ENCODE data around the gene TNPO2. TPM values are rescaled to one million over a fixed set of nuclear protein-coding genes. Genes with fewer than 3 reads are reported as not detected.

TNPO2 gene
- total RNA-seq, 2 donors from 2014 or later, result 106 to 113 TPM

DNA sequence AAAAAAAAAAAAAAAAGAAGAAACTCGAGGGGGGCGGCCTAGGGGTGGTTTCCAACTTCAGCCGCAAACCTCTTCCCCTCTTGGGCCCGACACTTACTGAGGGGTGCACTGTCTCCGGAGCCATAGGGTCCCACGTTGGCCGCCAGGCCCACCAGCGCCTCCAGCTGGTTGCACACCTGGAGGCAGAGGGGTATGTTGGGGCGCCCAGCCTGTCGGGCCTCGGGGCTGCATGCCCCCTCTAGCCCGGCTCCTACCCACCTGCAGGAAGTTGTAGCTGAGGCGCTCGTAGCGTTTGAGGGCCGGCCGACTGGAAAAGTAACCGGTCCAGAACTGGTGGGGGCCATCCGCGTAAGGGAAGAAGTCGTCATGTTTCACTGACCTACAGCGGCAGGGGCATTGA lies 65.8 kb downstream of the TNPO2 start:
- H3K4me1 ChIP-seq (ENCODE audit: control insufficient read depth, insufficient read depth, low read length), result no peaks in the 10 kb centered on the region
- no peak overlapping the region for H3K27ac ChIP-seq (ENCODE audit: low read depth, low read length)
- TF ChIP-seq, protein P1, sequence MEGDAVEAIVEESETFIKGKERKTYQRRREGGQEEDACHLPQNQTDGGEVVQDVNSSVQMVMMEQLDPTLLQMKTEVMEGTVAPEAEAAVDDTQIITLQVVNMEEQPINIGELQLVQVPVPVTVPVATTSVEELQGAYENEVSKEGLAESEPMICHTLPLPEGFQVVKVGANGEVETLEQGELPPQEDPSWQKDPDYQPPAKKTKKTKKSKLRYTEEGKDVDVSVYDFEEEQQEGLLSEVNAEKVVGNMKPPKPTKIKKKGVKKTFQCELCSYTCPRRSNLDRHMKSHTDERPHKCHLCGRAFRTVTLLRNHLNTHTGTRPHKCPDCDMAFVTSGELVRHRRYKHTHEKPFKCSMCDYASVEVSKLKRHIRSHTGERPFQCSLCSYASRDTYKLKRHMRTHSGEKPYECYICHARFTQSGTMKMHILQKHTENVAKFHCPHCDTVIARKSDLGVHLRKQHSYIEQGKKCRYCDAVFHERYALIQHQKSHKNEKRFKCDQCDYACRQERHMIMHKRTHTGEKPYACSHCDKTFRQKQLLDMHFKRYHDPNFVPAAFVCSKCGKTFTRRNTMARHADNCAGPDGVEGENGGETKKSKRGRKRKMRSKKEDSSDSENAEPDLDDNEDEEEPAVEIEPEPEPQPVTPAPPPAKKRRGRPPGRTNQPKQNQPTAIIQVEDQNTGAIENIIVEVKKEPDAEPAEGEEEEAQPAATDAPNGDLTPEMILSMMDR (conservative IDR thresholded peaks at IDR 0.05), result peak; percentile 24
- 99 to 100% methylated on average over 9 to 22 of the region's 22 CpGs for WGBS, 2 experiments (ENCODE audit: insufficient coverage in 1 of 2, insufficient read length in 1 of 2)
- peaks cover 52% of the 10 kb centered on the region for H3K36me3 ChIP-seq (ENCODE audit: control insufficient read depth, insufficient read depth, low read length)
- Mint-ChIP-seq H3K36me3 (ENCODE audit: low read depth) (peaks cover 57% of the 10 kb centered on the region), H3K27me3 (ENCODE audit: insufficient read depth) (no peaks in the 10 kb centered on the region), H3K4me3 (no peak overlapping the region), H3K27ac (no peak overlapping the region), H3K4me1 (no peaks in the 10 kb centered on the region), H3K9me3 (no peaks in the 10 kb centered on the region)
- H3K4me3 ChIP-seq (ENCODE audit: low read length), result no peak overlapping the region
- no peak for DNase-seq
- H3K9me3 ChIP-seq (ENCODE audit: control insufficient read depth, low read length), result no peaks in the 10 kb centered on the region
- no peaks in the 10 kb centered on the region for H3K27me3 ChIP-seq (ENCODE audit: control insufficient read depth, insufficient read depth, low read length, poor library complexity, severe bottlenecking)
- H3K9ac ChIP-seq (ENCODE audit: extremely low read depth, low read length, poor library complexity, severe bottlenecking), result no peak overlapping the region

DNA sequence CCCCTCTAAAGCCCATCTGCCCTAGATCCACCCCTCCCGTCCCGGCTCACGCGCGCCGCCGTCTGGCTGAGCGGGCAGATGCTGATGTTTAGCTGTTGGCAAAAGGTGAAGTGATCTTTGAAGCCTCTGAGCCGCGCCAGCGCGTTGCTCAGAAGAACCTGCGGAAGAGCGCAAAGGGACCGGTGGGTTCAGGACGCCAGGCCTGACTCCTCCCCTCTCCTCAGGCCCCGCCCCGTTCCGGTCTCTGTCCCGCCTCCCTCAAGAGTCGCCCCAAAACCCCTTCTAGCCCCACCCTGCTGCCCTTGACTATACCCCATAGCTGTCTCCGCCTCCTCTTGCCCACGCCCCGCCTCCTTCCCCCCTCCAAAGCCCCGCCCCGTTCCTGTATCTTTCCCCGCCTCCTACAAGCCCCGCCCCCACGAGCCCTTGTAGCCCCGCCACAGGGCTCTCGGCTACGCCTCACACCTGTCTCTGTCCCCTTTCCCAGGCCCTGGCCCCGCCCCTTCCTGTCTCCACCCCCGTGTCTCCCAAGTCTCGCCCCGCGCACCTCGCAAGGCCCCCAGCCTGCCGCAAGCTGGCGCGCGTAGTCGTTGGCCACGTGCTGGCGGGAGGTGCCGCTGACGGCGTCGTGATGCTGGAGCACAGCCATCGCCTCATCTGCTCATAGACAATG lies 66.7 kb downstream of the TNPO2 start:
- Histone ChIP-seq H3K36me3 (ENCODE audit: control insufficient read depth, insufficient read depth, low read length) (peaks cover 47% of the 10 kb centered on the region), H3K9ac (ENCODE audit: extremely low read depth, low read length, poor library complexity, severe bottlenecking) (no peak overlapping the region), H3K27me3 (ENCODE audit: control insufficient read depth, insufficient read depth, low read length, poor library complexity, severe bottlenecking) (no peaks in the 10 kb centered on the region), H3K9me3 (ENCODE audit: control insufficient read depth, low read length) (no peaks in the 10 kb centered on the region), H3K27ac (ENCODE audit: low read depth, low read length) (no peak overlapping the region), H3K4me3 (ENCODE audit: low read length) (no peak overlapping the region), H3K4me1 (ENCODE audit: control insufficient read depth, insufficient read depth, low read length) (no peaks in the 10 kb centered on the region)
- H3K27ac Mint-ChIP-seq, result no peak overlapping the region
- TF ChIP-seq, protein P1 (conservative IDR thresholded peaks at IDR 0.05), result peak; percentile 39
- no peaks in the 10 kb centered on the region for H3K4me1 Mint-ChIP-seq
- H3K9me3 Mint-ChIP-seq, result no peaks in the 10 kb centered on the region
- H3K4me3 Mint-ChIP-seq, result no peak overlapping the region
- peak; percentile 92 for DNase-seq
- 94 to 97% methylated on average over 19 to 47 of the region's 50 CpGs for WGBS, 2 experiments (ENCODE audit: insufficient coverage in 1 of 2, insufficient read length in 1 of 2)
- no peaks in the 10 kb centered on the region for H3K27me3 Mint-ChIP-seq (ENCODE audit: insufficient read depth)
- H3K36me3 Mint-ChIP-seq (ENCODE audit: low read depth), result peaks cover 59% of the 10 kb centered on the region

DNA sequence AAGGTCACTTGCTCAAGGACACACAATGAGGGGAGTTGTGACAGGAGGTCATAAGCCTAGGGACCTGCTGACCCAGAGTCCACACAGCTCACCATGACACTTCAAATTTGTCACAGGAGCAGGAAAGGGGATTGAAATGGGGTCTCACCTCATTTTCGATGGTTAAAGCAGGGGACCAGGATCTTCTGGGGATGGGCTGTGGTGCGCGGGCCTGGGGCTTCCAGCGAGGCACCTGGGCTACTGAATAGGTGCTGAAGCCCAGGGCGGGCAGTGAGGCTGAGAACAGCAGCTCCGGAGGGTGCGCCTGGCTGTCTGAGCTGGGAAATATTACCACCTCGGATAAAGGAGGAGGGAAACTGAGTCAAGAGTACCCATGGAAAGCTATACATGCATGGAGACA lies 68.2 kb downstream of the TNPO2 start:
- Mint-ChIP-seq H3K9me3 (peaks cover 1% of the 10 kb centered on the region), H3K27me3 (ENCODE audit: insufficient read depth) (no peaks in the 10 kb centered on the region), H3K36me3 (ENCODE audit: low read depth) (peaks cover 65% of the 10 kb centered on the region), H3K4me3 (no peak overlapping the region), H3K27ac (no peak overlapping the region), H3K4me1 (no peaks in the 10 kb centered on the region)
- Histone ChIP-seq H3K4me1 (ENCODE audit: control insufficient read depth, insufficient read depth, low read length) (no peaks in the 10 kb centered on the region), H3K4me3 (ENCODE audit: low read length) (no peak overlapping the region), H3K36me3 (ENCODE audit: control insufficient read depth, insufficient read depth, low read length) (peaks cover 35% of the 10 kb centered on the region), H3K27me3 (ENCODE audit: control insufficient read depth, insufficient read depth, low read length, poor library complexity, severe bottlenecking) (no peaks in the 10 kb centered on the region), H3K27ac (ENCODE audit: low read depth, low read length) (no peak overlapping the region), H3K9ac (ENCODE audit: extremely low read depth, low read length, poor library complexity, severe bottlenecking) (no peak overlapping the region), H3K9me3 (ENCODE audit: control insufficient read depth, low read length) (no peaks in the 10 kb centered on the region)
- DNase-seq, result no peak
- 97 to 98% methylated on average over 8 of the region's 8 CpGs for WGBS, 2 experiments (ENCODE audit: insufficient coverage in 1 of 2, insufficient read length in 1 of 2)
- TF ChIP-seq, protein P1 (conservative IDR thresholded peaks at IDR 0.05), result no peak

Data from endodermal cell (in vitro differentiated cells).